Progenitor cell of endocrine pancreas (in vitro differentiated cells): ENCODE data around the gene DLK1. TPM values are rescaled to one million over a fixed set of nuclear protein-coding genes. Genes with fewer than 3 reads are reported as not detected.

Experiments
- DNase-seq: peaks from one replicate; pipeline ENCODE4 v3.0.0; 2021; ENCODE audit warnings: low spot score; ENCODE audit not compliant: unreplicated experiment
- H3K27ac Mint-ChIP-seq: 2 replicates; pipeline ENCODE4 v1.8.0; 2021; ENCODE audit warnings: mild to moderate bottlenecking, moderate library complexity, mixed read lengths
- H3K27me3 Mint-ChIP-seq: 2 replicates; pipeline ENCODE4 v1.8.0; 2021; ENCODE audit warnings: mixed read lengths
- H3K36me3 Mint-ChIP-seq: 2 replicates; pipeline ENCODE4 v1.8.0; 2022; ENCODE audit warnings: mixed read lengths; ENCODE audit not compliant: insufficient read depth
- H3K4me1 Mint-ChIP-seq: 2 replicates; pipeline ENCODE4 v1.8.0; 2021; ENCODE audit warnings: low read depth, mixed read lengths
- H3K4me3 Mint-ChIP-seq: 2 replicates; pipeline ENCODE4 v1.8.0; 2021; ENCODE audit warnings: low read depth, mild to moderate bottlenecking, moderate library complexity, mixed read lengths
- H3K9me3 Mint-ChIP-seq: 2 replicates; pipeline ENCODE4 v1.8.0; 2021; ENCODE audit warnings: low read depth, mixed read lengths
- CTCF ChIP-seq: fragments of 200-600 bp; sonication (generic); IDR thresholded peaks from one replicate; pipeline ENCODE4 v1.5.0; 2021; ENCODE audit warnings: antibody characterized with exemption, mild to moderate bottlenecking; ENCODE audit not compliant: unreplicated experiment
- total RNA-seq: library from RNA; stranded (reverse); gene quantifications from 2 replicates; pipeline ENCODE4 v1.2.1, GENCODE V29; 2021

DLK1 gene
- total RNA-seq, 1 donor from 2014 or later: 5,856 TPM

GRCh38 chr14:100714258-100714892, 12.3 kb upstream of the DLK1 start:
- peaks cover 24% of the 10 kb centered on the region for H3K27me3 Mint-ChIP-seq
- H3K27ac Mint-ChIP-seq: no peak overlapping the region
- DNase-seq: no peak

GRCh38 chr14:100715332-100715731, 11.4 kb upstream of the DLK1 start:
- peaks cover 24% of the 10 kb centered on the region for H3K27me3 Mint-ChIP-seq
- TF ChIP-seq CTCF: no peak
- no peak for DNase-seq
- H3K36me3 Mint-ChIP-seq: no peaks in the 10 kb centered on the region
- H3K4me3 Mint-ChIP-seq: no peak overlapping the region
- peaks cover 24% of the 10 kb centered on the region for H3K4me1 Mint-ChIP-seq
- peaks cover 4% of the 10 kb centered on the region for H3K9me3 Mint-ChIP-seq
- no peak overlapping the region for H3K27ac Mint-ChIP-seq

More at GRCh38 chr14:100714258-100714892, 12.3 kb upstream of the DLK1 start:
- Mint-ChIP-seq H3K4me3 (no peak overlapping the region), H3K36me3 (no peaks in the 10 kb centered on the region), H3K9me3 (peaks cover 4% of the 10 kb centered on the region), H3K4me1 (peaks cover 25% of the 10 kb centered on the region)
- no peak for TF ChIP-seq CTCF

- Mint-ChIP-seq H3K27ac (no peak overlapping the region), H3K4me3 (no peak overlapping the region), H3K9me3 (peaks cover 4% of the 10 kb centered on the region), H3K36me3 (no peaks in the 10 kb centered on the region), H3K4me1 (peaks cover 20% of the 10 kb centered on the region), H3K27me3 (peaks cover 24% of the 10 kb centered on the region)
- DNase-seq: no peak
- TF ChIP-seq CTCF: no peak
Measured at GRCh38 chr14:100715803-100716202, 10.9 kb upstream of the DLK1 start.

GRCh38 chr14:100717386-100717785, 9.3 kb upstream of the DLK1 start:
- TF ChIP-seq CTCF: no peak
- no peak for DNase-seq
- Mint-ChIP-seq H3K4me1 (peaks cover 14% of the 10 kb centered on the region), H3K27me3 (peaks cover 26% of the 10 kb centered on the region), H3K9me3 (peaks cover 4% of the 10 kb centered on the region), H3K4me3 (no peak overlapping the region), H3K36me3 (no peaks in the 10 kb centered on the region), H3K27ac (no peak overlapping the region)

- Mint-ChIP-seq H3K36me3 (no peaks in the 10 kb centered on the region), H3K27me3 (peaks cover 28% of the 10 kb centered on the region), H3K4me1 (peaks cover 21% of the 10 kb centered on the region), H3K9me3 (peaks cover 4% of the 10 kb centered on the region), H3K4me3 (no peak overlapping the region), H3K27ac (peak overlapping the region; percentile 83)
- no peak for TF ChIP-seq CTCF
- DNase-seq: no peak
Measured at GRCh38 chr14:100719976-100720520, 6.6 kb upstream of the DLK1 start.
